Measurements from ENCODE around the gene SCG2. TPM values are rescaled to one million over a fixed set of nuclear protein-coding genes. Genes with fewer than 3 reads are reported as not detected.
"Not testable (repeated sequence)": the region's sequence is repeated elsewhere in the genome, so short reads cannot be mapped to it uniquely, and the experiment has no call there.

The SCG2 gene
- total RNA-seq, 1 donor from 2014 or later = 90.3 TPM

- no peak for DNase-seq (ENCODE audit: low spot score)
Observed at GRCh38 chr2:223612501-223612900, 10.3 kb upstream of the SCG2 start.

DNA sequence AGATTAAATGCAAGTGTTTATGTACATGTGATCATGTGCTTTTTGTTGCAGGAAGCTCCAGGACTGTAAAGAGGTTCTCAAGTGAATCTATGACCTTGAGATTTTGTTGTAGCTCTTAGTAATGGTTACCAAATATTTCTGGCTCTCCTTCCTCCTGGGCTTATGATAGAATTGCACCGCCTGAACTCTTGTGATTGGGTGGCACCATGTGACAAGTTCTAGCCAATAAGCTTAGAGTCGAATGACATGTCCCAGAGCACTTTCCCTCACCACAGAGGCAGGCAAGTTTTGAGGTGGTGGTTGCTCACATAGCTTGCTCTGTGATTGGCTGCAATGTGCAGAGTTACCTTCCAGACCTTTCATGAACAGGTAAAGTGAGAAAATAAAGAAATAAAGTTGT lies 8.9 kb upstream of the SCG2 start:
- DNase-seq (ENCODE audit: low spot score) = no peak

DNA sequence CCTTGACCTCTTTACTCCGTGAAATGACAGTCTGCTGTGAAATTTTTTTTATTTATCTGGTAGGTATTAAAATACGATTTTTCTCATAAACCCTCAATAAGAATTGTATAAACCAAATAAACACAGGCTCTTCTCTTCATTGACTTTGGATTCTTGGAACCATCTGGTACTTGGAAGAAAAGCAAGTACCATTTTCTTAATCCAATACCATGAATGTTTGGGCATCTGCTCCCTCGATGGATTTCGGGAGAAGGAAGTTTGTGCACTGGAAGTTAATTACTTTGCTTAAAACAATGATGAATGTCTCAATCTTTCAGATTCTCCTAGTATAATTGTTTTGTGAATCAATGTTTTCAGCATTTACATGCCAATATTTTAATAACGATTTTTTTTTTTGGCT lies 5.3 kb upstream of the SCG2 start:
- no peak for DNase-seq (ENCODE audit: low spot score)

GRCh38 chr2:223606946-223607345 lies 4.8 kb upstream of the SCG2 start:
- DNase-seq (ENCODE audit: low spot score) = no peak

DNA sequence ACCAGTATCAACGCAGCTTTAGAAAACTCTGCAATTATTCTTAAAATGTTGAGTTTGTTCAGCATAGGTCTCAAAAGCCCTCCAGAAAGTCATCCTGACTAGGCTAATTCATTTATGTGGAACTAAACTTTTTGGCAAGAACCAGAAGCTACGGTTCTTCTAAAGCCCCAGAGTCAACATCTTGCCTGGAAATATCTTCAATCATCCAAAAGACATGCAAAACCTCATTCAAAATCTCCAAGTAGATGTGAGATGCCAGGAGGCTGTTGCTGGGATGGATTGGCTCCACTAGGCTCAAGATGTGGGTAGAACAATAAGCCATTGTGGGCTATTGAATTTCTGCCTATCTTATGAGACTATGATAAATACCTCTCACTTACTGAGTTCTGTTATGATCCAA lies 2.1 kb upstream of the SCG2 start:
- no peak for DNase-seq (ENCODE audit: low spot score)

GRCh38 chr2:223602972-223603371 lies 811 bp upstream of the SCG2 start:
- no peak for DNase-seq (ENCODE audit: low spot score)

DNA sequence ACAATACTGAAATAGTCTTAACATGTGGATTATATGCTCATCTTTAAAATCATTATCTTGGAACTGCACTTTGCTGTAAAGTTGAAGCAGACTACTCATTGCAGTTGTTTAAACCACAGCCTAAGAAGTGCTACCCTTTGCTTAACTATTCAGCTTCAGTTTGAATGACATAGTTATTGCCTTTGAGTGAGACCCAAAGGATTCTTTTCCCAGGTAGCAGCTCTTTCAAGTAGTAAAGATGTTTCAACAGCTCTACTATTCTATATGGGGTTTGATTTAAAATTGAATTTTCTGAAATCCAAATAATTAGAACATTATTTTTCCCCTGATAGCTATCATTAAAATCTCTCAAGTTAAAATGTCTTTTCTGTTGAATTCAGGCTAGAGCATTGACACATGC lies 1.1 kb downstream of the SCG2 start:
- no peak for DNase-seq (ENCODE audit: low spot score)

GRCh38 chr2:223599640-223600380 lies 2.4 kb downstream of the SCG2 start:
- DNase-seq (ENCODE audit: low spot score) = no peak

GRCh38 chr2:223598994-223599639 lies 3.0 kb downstream of the SCG2 start:
- DNase-seq (ENCODE audit: low spot score) = peak; percentile 81

- peak; percentile 42 for DNase-seq (ENCODE audit: low spot score)
Observed at GRCh38 chr2:223597076-223597475, 5.1 kb downstream of the SCG2 start.

DNA sequence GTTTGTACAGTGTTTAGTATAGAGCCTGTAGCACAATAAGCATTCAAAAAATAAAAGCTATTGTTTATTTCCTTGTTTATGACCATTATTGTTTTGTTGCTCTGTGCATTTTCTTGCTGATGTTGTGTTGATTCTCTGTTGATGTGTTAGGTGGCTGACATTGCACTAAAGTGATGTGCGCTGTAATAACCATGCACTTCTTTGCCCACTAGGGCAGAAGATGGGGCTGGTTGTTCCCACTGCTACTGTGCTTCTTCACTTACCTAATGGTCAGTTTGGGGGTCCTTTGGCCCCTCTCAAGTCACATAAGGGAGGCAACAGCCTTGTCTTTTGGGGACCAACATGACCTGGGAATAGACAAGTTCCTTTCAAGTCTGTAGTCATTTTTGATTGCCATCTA lies 6.0 kb downstream of the SCG2 start:
- DNase-seq (ENCODE audit: low spot score) = no peak

- DNase-seq (ENCODE audit: low spot score) = peak; percentile 43
Observed at GRCh38 chr2:223594831-223595230, 7.3 kb downstream of the SCG2 start.

DNA sequence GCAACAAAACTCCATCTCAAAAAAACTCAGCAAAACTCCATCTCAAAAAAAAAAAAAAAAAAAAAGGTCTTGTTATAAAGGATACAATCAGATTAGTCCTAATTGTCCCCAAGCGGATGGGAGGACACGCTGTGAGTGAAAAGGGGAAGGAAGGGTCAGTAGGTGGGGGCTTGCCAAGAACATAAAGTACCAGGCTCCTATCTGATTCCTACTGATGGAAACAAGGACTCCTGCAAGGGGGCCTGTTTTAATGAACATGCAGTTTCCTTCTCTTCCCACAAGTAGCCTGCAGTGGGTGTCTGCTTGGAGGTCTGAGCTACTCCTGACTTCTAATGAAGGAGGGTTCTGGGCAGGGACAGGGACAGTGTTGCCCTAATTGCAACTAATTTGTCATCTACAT lies 7.9 kb downstream of the SCG2 start:
- peak; percentile 25 for DNase-seq (ENCODE audit: low spot score)

GRCh38 chr2:223592689-223593088 lies 9.5 kb downstream of the SCG2 start:
- DNase-seq (ENCODE audit: low spot score) = not testable (repeated sequence)

- DNase-seq (ENCODE audit: low spot score) = no peak
Observed at GRCh38 chr2:223591596-223591995, 10.6 kb downstream of the SCG2 start.

GRCh38 chr2:223590964-223591363 lies 11.2 kb downstream of the SCG2 start:
- DNase-seq (ENCODE audit: low spot score) = no peak

- no peak for DNase-seq (ENCODE audit: low spot score)
Observed at GRCh38 chr2:223589901-223590300, 12.3 kb downstream of the SCG2 start.

DNA sequence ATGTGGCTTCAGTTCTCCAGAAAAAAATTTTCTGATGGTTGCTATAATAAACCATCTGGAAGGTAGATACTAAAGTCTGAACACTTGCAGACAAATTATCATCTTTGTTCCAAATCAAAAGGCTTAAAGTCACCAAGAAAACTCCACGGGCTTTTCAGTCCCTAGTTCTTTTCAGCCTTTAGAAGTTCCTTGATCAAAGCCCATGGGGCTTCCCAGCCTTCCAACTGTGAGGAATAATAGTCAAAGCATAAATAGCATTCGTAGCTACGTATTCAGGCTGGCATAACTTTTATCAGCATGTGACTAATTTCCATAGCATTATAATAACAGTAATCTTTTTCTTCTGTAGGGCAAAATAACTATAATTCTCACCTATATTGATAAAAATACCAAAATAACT lies 13.9 kb downstream of the SCG2 start:
- no peak for DNase-seq (ENCODE audit: low spot score)

DNA sequence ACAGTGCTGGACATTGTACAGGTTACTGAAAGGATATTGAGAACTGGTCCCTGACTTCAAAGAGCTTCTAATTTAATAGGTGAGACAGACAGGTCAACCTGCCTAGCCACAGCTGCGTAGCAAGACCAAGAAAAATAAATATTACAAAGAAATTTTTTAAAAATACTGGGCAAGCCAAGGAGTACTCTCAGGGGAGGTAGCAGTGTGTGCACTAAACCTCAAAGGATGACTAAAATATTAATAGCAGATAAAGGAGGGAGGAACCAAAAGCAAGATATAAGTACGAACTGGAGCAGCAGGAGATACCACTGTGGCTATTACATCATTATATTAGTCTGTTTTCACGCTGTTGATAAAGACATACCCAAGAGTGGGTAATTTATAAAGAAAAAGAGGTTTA lies 14.9 kb downstream of the SCG2 start:
- no peak for DNase-seq (ENCODE audit: low spot score)

DNA sequence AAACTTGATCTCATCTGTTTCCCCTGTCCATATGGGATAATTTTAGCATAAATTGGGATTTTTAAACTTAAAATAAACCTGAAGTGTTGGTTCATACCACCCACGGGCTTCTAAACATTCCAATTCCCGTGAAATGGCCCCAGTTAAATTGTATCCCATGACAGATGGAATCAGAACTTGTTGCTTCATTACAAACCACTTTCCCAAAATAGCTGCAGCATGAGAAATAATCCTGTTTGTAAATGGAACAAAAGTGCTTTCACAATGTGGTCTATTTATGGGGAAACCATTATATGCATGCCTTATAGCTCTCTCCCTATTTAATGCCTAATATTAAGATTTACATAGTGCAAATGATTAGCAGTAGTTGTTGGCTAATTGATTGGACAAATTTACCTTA lies 15.9 kb downstream of the SCG2 start:
- no peak for DNase-seq (ENCODE audit: low spot score)

GRCh38 chr2:223585666-223586065 lies 16.5 kb downstream of the SCG2 start:
- no peak for DNase-seq (ENCODE audit: low spot score)

- DNase-seq (ENCODE audit: low spot score) = no peak
Observed at GRCh38 chr2:223582001-223582400, 20.2 kb downstream of the SCG2 start.

- DNase-seq (ENCODE audit: low spot score) = peak; percentile 94
Observed at GRCh38 chr2:223580951-223581350, 21.2 kb downstream of the SCG2 start.

GRCh38 chr2:223578846-223579245 lies 23.3 kb downstream of the SCG2 start:
- DNase-seq (ENCODE audit: low spot score) = no peak

Data from umbilical cord (tissue), 2 donors.